ENCODE data around the gene FGG.

Gene FGG

GRCh38 chr4:154625971-154626370, 13.5 kb upstream of the FGG start:
- DNase-seq (ENCODE audit: low read depth): no peak
- no peak overlapping the region for H3K4me3 ChIP-seq (ENCODE audit: low read depth, low read length)
- TF ChIP-seq CTCF (IDR thresholded peaks at IDR 0.05; ENCODE audit: low read depth, low read length) (no peak), MYC (IDR thresholded peaks at IDR 0.05; ENCODE audit: low read depth, low read length) (no peak), POLR2A (IDR thresholded peaks at IDR 0.05; ENCODE audit: extremely low read depth, insufficient read length) (no peak)
- TF ChIP-seq, protein P1, sequence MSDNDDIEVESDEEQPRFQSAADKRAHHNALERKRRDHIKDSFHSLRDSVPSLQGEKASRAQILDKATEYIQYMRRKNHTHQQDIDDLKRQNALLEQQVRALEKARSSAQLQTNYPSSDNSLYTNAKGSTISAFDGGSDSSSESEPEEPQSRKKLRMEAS (IDR thresholded peaks at IDR 0.05; ENCODE audit: low read depth, low read length): no peak

DNA sequence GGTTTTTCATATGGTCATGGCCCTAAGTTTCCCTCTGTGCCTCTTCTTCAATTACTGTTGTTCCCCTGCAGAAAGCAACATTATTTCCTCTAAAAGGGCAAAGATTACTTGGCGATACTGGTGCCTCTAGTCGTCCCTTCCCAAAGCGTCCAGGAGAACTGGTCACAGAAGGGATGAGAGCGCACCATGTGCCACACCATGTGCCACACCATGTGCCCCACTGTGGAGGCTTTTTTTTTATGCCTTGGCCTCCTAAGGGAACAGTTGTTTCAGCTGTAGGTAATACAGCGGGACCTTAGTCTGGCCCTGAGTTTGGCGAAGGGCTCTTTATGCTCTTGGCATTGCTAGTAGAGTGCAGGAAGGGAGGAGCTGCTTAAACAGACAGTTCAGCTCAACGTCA, 11.5 kb upstream of the FGG start:
- H3K4me3 ChIP-seq (ENCODE audit: low read depth, low read length): no peak overlapping the region
- DNase-seq (ENCODE audit: low read depth): no peak
- TF ChIP-seq, protein P1 (IDR thresholded peaks at IDR 0.05; ENCODE audit: low read depth, low read length): no peak
- TF ChIP-seq CTCF (IDR thresholded peaks at IDR 0.05; ENCODE audit: low read depth, low read length): no peak
- TF ChIP-seq POLR2A (IDR thresholded peaks at IDR 0.05; ENCODE audit: extremely low read depth, insufficient read length): no peak
- TF ChIP-seq MYC (IDR thresholded peaks at IDR 0.05; ENCODE audit: low read depth, low read length): no peak

DNA sequence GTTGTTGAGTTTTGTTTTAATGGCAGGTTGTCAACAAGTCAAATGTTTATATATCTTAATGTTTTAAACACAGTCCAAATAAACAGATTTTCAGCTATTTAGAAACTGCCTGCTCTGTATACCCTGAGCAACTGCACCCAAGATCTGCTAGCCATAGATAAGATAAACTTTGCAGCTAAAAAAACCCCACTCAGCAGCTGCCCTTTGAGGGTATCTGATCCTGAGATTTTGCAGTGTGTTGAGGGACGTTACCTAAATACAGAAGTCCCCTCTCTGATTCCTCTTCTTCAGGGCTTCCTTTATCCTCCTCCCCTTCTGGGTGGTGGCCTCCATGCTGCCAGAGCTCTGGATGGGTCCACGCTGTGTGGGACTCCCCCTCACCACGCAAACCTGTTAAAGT, 11.0 kb upstream of the FGG start:
- TF ChIP-seq, protein P1 (IDR thresholded peaks at IDR 0.05; ENCODE audit: low read depth, low read length): no peak
- TF ChIP-seq MYC (IDR thresholded peaks at IDR 0.05; ENCODE audit: low read depth, low read length) (no peak), POLR2A (IDR thresholded peaks at IDR 0.05; ENCODE audit: extremely low read depth, insufficient read length) (no peak), CTCF (IDR thresholded peaks at IDR 0.05; ENCODE audit: low read depth, low read length) (no peak)
- DNase-seq (ENCODE audit: low read depth): no peak
- no peak overlapping the region for H3K4me3 ChIP-seq (ENCODE audit: low read depth, low read length)

DNA sequence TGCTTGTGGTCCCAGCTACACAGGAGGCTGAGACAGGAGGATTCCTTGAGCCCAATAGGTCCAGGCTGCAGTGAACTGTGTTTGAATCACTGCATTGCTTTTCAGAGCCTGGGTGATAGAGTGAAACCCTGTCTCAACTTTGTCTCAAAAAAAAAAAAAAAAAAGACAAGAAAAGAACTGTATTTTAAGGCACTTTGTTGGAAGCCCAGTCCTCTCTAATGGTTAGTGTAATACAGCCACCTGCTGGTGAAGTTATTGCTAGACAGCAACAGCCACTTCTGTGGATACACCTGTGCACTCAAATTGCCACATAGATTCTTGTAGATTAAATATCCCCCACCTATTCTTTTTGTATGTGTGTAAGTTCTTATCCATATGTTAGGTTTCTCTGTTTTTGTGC, 10.1 kb upstream of the FGG start:
- H3K4me3 ChIP-seq (ENCODE audit: low read depth, low read length): no peak overlapping the region
- DNase-seq (ENCODE audit: low read depth): peak; percentile 40
- TF ChIP-seq, protein P1 (IDR thresholded peaks at IDR 0.05; ENCODE audit: low read depth, low read length): no peak
- TF ChIP-seq MYC (IDR thresholded peaks at IDR 0.05; ENCODE audit: low read depth, low read length): no peak
- TF ChIP-seq POLR2A (IDR thresholded peaks at IDR 0.05; ENCODE audit: extremely low read depth, insufficient read length): no peak
- peak; percentile 35 for TF ChIP-seq CTCF (IDR thresholded peaks at IDR 0.05; ENCODE audit: low read depth, low read length)

DNA sequence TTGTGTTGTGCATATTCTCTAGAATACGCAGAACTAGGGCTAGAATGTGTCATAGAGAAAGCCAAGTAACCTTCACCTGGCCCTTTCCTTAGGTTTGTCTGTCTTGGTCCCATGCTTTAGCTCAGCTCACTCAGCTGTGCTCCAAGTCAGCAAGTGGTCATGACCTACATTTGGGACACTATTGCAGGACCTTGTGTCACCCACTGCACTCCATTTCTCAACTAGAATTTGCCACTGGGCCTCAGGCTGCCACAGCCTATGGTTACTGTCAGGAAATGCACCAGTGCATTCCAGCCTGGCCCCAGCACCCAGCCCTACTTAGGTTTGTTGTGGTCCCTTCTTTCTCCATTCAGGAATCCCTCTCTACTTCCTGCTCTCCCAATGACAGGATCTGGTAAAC, 7.7 kb upstream of the FGG start:
- no peak for DNase-seq (ENCODE audit: low read depth)
- no peak overlapping the region for H3K4me3 ChIP-seq (ENCODE audit: low read depth, low read length)
- no peak for TF ChIP-seq CTCF (IDR thresholded peaks at IDR 0.05; ENCODE audit: low read depth, low read length)

- H3K4me3 ChIP-seq (ENCODE audit: low read depth, low read length): no peak overlapping the region
- DNase-seq (ENCODE audit: low read depth): peak; percentile 52
- TF ChIP-seq CTCF (IDR thresholded peaks at IDR 0.05; ENCODE audit: low read depth, low read length) (peak; percentile 63), POLR2A (IDR thresholded peaks at IDR 0.05; ENCODE audit: extremely low read depth, insufficient read length) (no peak), MYC (IDR thresholded peaks at IDR 0.05; ENCODE audit: low read depth, low read length) (no peak)
Measured at GRCh38 chr4:154618708-154619315, 6.4 kb upstream of the FGG start.

All from NB4 (cell line).